ENCODE data around the gene AMBRA1. TPM values are rescaled to one million over a fixed set of nuclear protein-coding genes. Genes with fewer than 3 reads are reported as not detected.

The AMBRA1 gene
- polyA plus RNA-seq, 2 of the 4 experiments (the other 2 are of a cell fraction), result 11.5 to 13.4 TPM

GRCh38 chr11:46427364-46427763 lies 166.5 kb downstream of the AMBRA1 start:
- DNase-seq (ENCODE audit: low read depth in 1 of 2, low spot score in 1 of 2) (peak in 1 of 2 experiments; percentile 16), FAIRE-seq (no peak), ATAC-seq (no peak)
- WGBS (ENCODE audit: missing lambda C conversion rate), result 89% methylated on average over 9 of the region's 9 CpGs
- Histone ChIP-seq H3K4me2 (no peak overlapping the region), H3K4me1 (no peaks in the 10 kb centered on the region), H3K27ac (no peak overlapping the region), H3K9me3 (no peaks in the 10 kb centered on the region), H3K4me3 (no peak overlapping the region)
- TF ChIP-seq HEYL (CRISPR knock-in tag; IDR thresholded peaks at IDR 0.05) (no peak), MAFK (IDR thresholded peaks at IDR 0.05; ENCODE audit: partially characterized antibody) (peak; percentile 61)
- POLR2A ChIA-PET, result no interaction called here
- CTCF ChIA-PET, result no interaction called here

GRCh38 chr11:46426233-46426991 lies 167.4 kb downstream of the AMBRA1 start:
- H3K9me3 ChIP-seq, result no peaks in the 10 kb centered on the region
- POLR2A ChIA-PET, result no interaction called here
- TF ChIP-seq PBX3 (IDR thresholded peaks at IDR 0.05) (no peak), RAD21 (conservative IDR thresholded peaks at IDR 0.05 in 1 of 2, IDR thresholded peaks at IDR 0.05 in 1 of 2) (no peak), RNF2 (IDR thresholded peaks at IDR 0.05; ENCODE audit: borderline replicate concordance, low read depth) (no peak), USF2 (IDR thresholded peaks at IDR 0.05) (no peak), RCOR1 (IDR thresholded peaks at IDR 0.05; ENCODE audit: low read depth, low read length) (no peak), SREBF2 (IDR thresholded peaks at IDR 0.05) (no peak), ELK1 (IDR thresholded peaks at IDR 0.05; ENCODE audit: low read depth, low read length) (no peak), HOXB13 (CRISPR knock-in tag; IDR thresholded peaks at IDR 0.05; ENCODE audit: low read depth) (no peak), KDM5A (IDR thresholded peaks at IDR 0.05) (no peak), CEBPB (IDR thresholded peaks at IDR 0.05) (no peak), ZFP36 (IDR thresholded peaks at IDR 0.05; ENCODE audit: borderline replicate concordance, partially characterized antibody) (no peak), RFX5 (IDR thresholded peaks at IDR 0.05) (no peak)
- DNase-seq (ENCODE audit: low read depth in 1 of 2, low spot score in 1 of 2), result no peak
- 90% methylated on average over 4 of the region's 4 CpGs for WGBS (ENCODE audit: missing lambda C conversion rate)
- no peak overlapping the region for H3K4me3 ChIP-seq
- no peak overlapping the region for H3K4me2 ChIP-seq
- no peak for FAIRE-seq
- no peaks in the 10 kb centered on the region for H3K4me1 ChIP-seq
- CTCF ChIA-PET, result interaction anchor here (1.1 kb wide), 1 partner anchor 187 kb away, joined by 3 read pairs; no protein-coding TSS in a partner anchor
- H3K27ac ChIP-seq, result no peak overlapping the region
- no peak for ATAC-seq

GRCh38 chr11:46422588-46422987 lies 171.2 kb downstream of the AMBRA1 start:
- no peak overlapping the region for H3K27ac ChIP-seq
- H3K9me3 ChIP-seq, result no peaks in the 10 kb centered on the region
- FAIRE-seq (no peak), DNase-seq (ENCODE audit: low read depth in 1 of 2, low spot score in 1 of 2) (no peak), ATAC-seq (no peak)
- TF ChIP-seq NPAS2 (CRISPR knock-in tag; IDR thresholded peaks at IDR 0.05; ENCODE audit: borderline replicate concordance) (no peak), CEBPB (IDR thresholded peaks at IDR 0.05) (no peak), MAX (IDR thresholded peaks at IDR 0.05) (no peak), FOSB (CRISPR knock-in tag; IDR thresholded peaks at IDR 0.05) (no peak), FOXS1 (CRISPR knock-in tag; IDR thresholded peaks at IDR 0.05) (no peak), ZSCAN20 (CRISPR knock-in tag; IDR thresholded peaks at IDR 0.05) (no peak), RCOR1 (IDR thresholded peaks at IDR 0.05; ENCODE audit: low read depth, low read length) (no peak), POLR2AphosphoS2 (conservative IDR thresholded peaks at IDR 0.05; ENCODE audit: low read length) (no peak), ELK1 (IDR thresholded peaks at IDR 0.05; ENCODE audit: low read depth, low read length) (no peak), NFE2L2 (conservative IDR thresholded peaks at IDR 0.05; ENCODE audit: low read length) (no peak), RAD21 (conservative IDR thresholded peaks at IDR 0.05 in 1 of 2, IDR thresholded peaks at IDR 0.05 in 1 of 2) (no peak), NR3C1 (IDR thresholded peaks at IDR 0.05) (no peak), EP300 (IDR thresholded peaks at IDR 0.05) (no peak)
- H3K4me2 ChIP-seq, result no peak overlapping the region
- no peaks in the 10 kb centered on the region for H3K4me1 ChIP-seq
- WGBS (ENCODE audit: missing lambda C conversion rate), result 88% methylated on average over 7 of the region's 7 CpGs
- POLR2A ChIA-PET, result no interaction called here
- no peak overlapping the region for H3K4me3 ChIP-seq
- CTCF ChIA-PET, result interaction anchor here (0.6 to 1.5 kb wide), 4 partner anchors 16 to 457 kb away, joined by 3 to 4 read pairs (median 3); no protein-coding TSS in a partner anchor

All from A549 (cell line).